ENCODE data around the gene SLAMF6. TPM values are rescaled to one million over a fixed set of nuclear protein-coding genes. Genes with fewer than 3 reads are reported as not detected.

Gene SLAMF6
- not detected in 2 replicates for total RNA-seq

GRCh38 chr1:160522622-160523345, at the start of gene SLAMF6:
Gene SLAMF6, minus strand, starts transcription at chr1:160523255. Its CDS starts 63 bp downstream, at chr1:160523192.

Other genes starting within 250 kb of the SLAMF6 start
- 31.9 and 48.5 TPM in 2 replicates for gene PEX19, start 238.1 kb downstream of the SLAMF6 start, total RNA-seq
- gene COPA, start 180.0 kb downstream of the SLAMF6 start, total RNA-seq = 145 and 189 TPM in 2 replicates
- 67.7 and 77.5 TPM in 2 replicates for gene NCSTN, start 179.9 kb downstream of the SLAMF6 start, total RNA-seq
- under 0.01 TPM in 1 of 2 replicates, not detected in the other for gene NHLH1, start 156.2 kb downstream of the SLAMF6 start, total RNA-seq
- gene VANGL2, start 122.7 kb downstream of the SLAMF6 start, total RNA-seq = 0.60 and 0.82 TPM in 2 replicates
- not detected in 2 replicates for gene CD84, start 56.2 kb upstream of the SLAMF6 start, total RNA-seq
- not detected in 2 replicates for gene SLAMF1, start 123.8 kb upstream of the SLAMF6 start, total RNA-seq
- gene CD48, start 188.6 kb upstream of the SLAMF6 start, total RNA-seq = not detected in 2 replicates
- gene SLAMF7, start 216.0 kb upstream of the SLAMF6 start, total RNA-seq = not detected in 2 replicates

All from pericardium fibroblast (primary cell).